HS-27A (cell line): ENCODE results near the gene UBFD1.
"Not testable (repeated sequence)": the region's sequence is repeated elsewhere in the genome, so short reads cannot be mapped to it uniquely, and the experiment has no call there.

Source experiments
- DNase-seq: peaks from one replicate; pipeline ENCODE4 v3.0.0-alpha.2; 2012; ENCODE audit warnings: low read depth, missing footprints

UBFD1 gene, protein sequence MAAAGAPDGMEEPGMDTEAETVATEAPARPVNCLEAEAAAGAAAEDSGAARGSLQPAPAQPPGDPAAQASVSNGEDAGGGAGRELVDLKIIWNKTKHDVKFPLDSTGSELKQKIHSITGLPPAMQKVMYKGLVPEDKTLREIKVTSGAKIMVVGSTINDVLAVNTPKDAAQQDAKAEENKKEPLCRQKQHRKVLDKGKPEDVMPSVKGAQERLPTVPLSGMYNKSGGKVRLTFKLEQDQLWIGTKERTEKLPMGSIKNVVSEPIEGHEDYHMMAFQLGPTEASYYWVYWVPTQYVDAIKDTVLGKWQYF

GRCh38 chr16:23556881-23557778 lies at the start of gene UBFD1, which contains the start of gene EARS2:
Gene UBFD1, plus strand, starts transcription at chr16:23557727. Its CDS starts 16 bp downstream, at chr16:23557743.
Gene EARS2, minus strand, starts transcription at chr16:23557350. Its CDS starts 7 bp downstream, at chr16:23557343.
- peak; percentile 91 for DNase-seq

- DNase-seq, result no peak
Observed at GRCh38 chr16:23508589-23509440, 48.7 kb upstream of the UBFD1 start.

GRCh38 chr16:23509441-23509754 lies 48.1 kb upstream of the UBFD1 start:
- DNase-seq, result no peak

DNA sequence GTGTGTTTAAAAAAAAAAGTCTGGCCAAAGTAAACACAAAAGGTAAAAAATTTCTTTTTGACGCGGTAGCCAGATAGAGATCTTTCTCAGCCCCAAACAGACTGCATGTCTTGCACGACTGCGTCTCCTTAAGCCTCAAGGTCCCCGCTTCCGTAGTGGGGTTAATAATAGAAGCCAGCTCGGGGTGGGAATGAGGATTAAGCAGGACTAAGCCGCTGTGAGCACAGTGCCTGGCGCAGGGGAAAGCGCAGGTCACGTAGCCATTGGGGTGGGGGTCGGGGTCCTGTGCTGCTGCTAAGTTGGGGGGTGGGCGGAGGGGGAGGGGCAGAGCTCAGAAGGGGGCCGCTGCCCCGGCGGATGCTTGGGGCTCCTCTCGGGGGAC lies 47.8 kb upstream of the UBFD1 start:
- peak; percentile 17 for DNase-seq

GRCh38 chr16:23510164-23510914 lies 47.2 kb upstream of the UBFD1 start, which contains the start of gene GGA2:
Gene GGA2, minus strand, starts transcription at chr16:23510494. Its CDS starts 83 bp downstream, at chr16:23510411.
- peak; percentile 39 for DNase-seq

DNA sequence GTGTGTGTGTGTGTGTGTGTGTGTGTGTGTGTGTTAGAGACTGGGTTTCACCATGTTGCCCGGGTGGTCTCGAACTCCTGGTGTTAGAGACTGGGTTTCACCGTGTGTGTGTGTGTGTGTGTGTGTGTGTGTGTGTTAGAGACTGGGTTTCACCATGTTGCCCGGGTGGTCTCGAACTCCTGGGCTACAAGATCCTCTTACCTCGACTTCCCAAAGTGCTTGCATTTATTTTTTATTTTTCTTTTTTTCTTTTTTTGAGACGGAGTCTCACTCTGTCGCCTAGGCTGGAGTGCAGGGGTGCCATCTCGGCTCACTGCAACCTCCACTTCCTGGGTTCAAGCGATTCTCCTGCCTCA lies 46.6 kb upstream of the UBFD1 start:
- DNase-seq, result not testable (repeated sequence)

DNA sequence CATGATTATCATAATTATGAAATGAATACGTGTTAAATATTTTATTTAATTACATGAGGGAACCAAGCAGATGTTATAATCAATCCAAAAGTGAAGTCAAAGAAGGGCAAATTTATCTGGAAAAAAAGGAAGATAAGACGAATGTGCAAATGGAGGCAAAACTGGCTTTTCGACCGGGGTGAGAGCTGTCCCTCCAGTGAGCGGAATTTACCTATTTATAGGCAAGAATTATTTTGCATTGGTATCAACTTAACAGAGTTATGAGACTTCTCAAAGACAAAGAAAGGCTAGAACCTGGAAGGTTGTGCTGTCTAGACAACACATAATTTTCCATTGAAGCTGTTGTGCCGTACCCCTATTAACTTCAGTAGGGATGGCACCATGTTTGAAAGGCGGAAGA lies 45.8 kb upstream of the UBFD1 start:
- no peak for DNase-seq

GRCh38 chr16:23512168-23512695 lies 45.3 kb upstream of the UBFD1 start:
- DNase-seq, result no peak

DNA sequence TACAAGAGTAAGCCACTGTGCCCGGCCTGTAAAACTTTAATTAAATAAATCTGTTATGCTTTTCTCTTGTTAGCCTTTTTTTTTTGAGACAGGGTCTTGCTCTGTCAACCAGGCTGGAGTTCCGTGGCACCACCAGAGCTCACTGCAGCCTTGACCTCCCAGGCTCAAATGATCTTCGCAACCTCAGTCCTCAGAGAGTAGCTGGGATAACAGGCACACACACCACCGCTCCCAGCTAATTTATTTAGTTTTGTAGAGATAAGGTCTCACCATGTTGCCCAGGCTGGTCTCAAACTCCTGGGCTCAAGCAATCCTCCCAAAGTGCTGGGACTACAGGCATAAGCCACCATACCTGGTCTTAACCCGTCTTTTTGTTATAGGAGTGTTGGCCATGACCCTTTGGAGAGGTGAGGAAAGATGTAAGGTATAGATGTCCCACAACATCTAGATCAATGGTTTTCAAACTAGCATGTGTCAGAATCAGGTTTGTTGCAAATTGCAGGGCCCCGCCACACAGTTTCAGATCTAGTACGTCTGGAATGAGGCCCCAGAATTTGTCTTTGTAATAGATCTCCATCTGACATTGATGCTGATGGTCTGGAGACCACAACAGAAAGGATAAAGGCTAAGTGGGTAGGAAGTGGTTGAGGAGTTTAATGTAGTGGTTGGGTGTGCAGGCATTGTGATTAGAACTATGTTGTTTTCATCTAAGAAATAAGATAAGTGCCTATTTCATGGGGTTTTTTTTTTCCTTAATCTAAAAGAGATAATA lies 43.0 kb upstream of the UBFD1 start:
- DNase-seq, result no peak

DNA sequence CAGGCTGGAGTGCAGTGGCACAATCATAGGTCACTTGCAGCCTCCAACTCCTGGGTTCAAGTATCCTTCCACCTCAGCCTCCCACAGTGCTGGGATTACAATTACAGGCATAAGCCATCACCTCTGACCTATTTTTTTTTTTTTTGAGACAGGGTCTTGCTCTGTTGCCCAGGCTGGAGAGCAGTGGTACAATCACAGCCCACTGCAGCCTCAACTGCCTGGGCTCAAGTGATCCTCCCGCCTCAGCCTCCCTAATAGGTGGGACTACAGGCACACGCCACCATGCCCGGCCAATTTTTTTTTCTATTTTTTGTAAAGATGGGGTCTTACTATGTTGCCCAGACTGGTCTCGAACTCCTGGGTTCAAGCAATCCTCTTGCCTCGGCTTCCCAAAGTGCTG lies 41.6 kb upstream of the UBFD1 start:
- DNase-seq, result no peak

DNA sequence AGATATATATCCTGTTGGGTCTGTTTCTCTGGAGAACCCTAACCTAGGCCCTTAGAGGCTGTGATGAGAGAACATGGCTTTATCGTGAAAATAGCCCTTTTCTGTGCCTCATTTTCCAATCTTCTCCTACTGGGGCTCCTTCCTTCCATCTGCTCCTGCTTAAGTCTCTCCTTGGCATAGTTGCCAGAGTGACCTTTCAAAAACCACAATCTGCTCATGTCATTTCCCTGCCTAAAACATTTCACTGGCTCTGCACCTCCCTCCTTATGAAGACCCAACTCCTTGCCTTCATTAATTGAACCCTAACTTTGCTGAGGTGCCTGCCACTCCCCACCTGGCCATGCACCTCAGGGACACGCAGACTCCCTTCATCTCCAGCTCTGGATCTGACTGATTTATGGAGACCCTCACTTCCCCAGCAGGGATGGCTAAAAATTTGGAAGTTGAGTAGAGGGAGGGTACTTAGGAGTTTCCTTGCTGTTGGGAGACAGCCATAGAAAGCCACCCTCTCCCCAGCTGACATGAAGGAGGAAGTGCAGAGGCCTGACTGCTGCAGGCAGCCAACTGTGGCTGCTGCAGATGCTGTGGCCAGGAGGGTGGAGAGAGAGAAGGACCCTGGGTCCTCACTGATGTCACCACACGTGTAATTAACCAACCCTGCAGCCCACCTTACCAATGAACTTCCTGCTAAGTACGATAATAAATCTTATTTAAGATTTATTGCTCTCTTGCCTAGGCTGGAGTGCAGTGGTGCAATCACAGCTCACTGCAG lies 41.0 kb upstream of the UBFD1 start:
- DNase-seq, result no peak

DNA sequence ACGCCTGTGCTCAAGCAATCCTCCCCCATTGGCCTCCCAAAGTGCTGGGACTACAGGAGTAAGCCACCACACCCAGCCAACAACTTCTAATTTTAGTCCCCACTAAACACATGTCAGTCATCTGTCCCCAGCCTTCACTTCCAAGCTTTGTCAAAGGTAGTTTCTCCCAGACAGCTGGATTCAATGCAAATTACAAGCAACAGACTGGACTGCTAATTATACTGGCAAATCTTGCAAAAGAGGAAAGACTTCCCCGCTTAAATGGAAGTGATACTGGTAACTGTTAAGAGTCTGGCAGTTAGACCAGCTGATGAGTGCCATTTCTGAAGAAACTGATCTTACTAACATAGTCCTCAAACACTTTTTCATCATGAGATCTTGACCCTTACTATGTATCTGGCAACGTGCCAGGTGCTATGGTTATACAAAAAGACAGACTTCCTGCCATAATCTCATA lies 39.1 kb upstream of the UBFD1 start:
- DNase-seq, result no peak

DNA sequence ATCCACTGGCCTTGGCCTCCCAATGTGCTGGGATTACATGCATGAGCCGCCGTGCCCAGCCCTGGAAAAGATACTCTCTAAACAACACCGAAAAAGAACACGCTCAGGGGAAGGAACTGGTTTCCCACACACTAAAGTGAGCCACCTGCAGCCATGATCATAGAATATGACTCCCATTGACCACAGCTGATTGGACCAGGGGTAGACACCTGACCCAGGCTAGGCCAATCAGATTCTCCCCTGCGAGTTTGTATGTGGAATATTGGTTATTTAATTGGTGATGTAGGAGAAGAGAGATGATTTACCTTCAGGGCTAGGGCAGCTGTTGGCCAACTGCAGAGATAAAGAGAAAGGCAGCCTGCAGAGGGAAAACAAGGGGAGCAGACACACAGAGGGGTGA lies 38.2 kb upstream of the UBFD1 start:
- no peak for DNase-seq

DNA sequence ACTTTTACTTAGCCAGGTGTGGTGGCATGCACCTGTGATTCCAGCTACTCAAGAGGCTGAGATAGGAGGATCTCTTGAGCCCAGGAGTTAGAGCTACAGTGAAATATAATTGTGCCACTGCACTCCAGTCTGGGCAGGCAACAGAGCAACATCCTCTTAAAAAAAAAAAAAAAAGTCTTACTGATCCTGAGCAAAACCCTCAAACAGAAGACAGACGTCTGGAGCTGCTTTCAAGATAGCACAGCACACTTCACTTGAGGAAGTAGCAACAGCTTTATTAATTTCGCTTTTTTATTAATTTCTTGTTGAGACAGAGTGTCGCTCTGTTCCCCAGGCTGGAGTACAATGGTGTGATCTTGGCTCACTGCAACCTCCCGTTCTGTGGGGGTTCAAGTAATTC lies 37.0 kb upstream of the UBFD1 start:
- DNase-seq, result no peak

DNA sequence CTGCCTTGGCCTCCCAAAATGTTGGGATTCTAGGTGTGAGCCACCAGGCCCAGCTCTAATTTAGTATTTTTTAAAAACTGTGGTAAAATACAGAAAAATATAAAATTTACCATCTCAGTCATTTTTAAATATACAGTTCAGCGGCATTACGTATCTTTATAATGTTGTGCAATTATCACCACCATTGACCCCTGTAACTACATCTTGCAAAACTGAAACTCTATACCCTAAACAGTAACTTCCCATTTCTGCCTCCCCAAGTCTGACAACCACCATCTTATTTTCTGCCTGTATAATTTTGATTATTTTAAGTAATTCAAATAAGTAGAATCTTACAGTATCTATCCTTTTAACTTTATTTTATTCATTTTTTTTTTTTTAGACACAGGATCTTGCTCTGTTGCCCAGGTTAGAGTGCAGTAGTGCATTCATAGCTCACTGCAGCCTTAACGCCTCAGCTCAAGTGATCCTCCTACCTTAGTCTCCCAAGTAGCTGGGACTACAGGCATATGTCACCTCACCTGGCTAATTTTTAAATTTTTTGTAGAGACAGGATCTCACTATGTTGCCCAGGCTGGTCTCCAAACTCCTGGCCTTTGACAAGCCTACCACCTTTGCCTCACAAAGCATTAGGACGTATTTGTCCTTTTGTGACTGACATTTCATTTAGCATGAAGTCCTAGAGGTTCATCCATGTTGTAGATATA lies 36.3 kb upstream of the UBFD1 start:
- DNase-seq, result no peak

- no peak for DNase-seq
Observed at GRCh38 chr16:23521965-23522364, 35.6 kb upstream of the UBFD1 start.

- no peak for DNase-seq
Observed at GRCh38 chr16:23523321-23523720, 34.2 kb upstream of the UBFD1 start.

- no peak for DNase-seq
Observed at GRCh38 chr16:23523876-23524385, 33.6 kb upstream of the UBFD1 start.

DNA sequence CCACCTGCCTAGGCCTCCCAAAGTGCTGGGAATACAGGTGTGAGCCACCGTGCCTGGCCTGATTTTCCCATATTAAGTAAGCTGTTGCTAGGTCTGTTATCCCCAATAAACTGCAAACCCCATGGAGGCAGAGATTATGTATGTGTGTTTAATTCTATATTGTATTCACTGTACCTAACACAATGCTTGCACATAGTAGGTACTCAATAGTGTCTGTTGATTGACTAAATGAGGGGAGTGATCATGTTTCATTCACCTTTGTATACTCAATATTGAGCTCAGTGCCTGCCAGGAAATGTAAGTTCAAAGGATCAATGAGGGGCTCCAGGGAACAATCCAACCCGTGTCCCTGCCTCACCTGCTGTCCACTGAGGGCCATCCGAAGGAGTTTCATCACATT lies 32.6 kb upstream of the UBFD1 start:
- no peak for DNase-seq
